Liver (tissue), 9 donors: Measurements from ENCODE around the gene STXBP6. TPM values are rescaled to one million over a fixed set of nuclear protein-coding genes. Genes with fewer than 3 reads are reported as not detected.

Source experiments
- DNase-seq: peaks from one replicate; pipeline ENCODE4 v3.0.0-alpha.2; 2017; ENCODE audit warnings: low spot score
- H3K27ac ChIP-seq, 2 donors: one replicate each; pipeline ENCODE4 v1.7.0; 2013; ENCODE audit warnings: inconsistent platforms in 2 of 2, low read length in 2 of 2, control low read depth in 1 of 2, low read depth in 1 of 2, mild to moderate bottlenecking in 1 of 2
- H3K27me3 ChIP-seq, 4 donors: one replicate each; pipeline versions ENCODE4 v1.6.1 to v1.7.0; 2013; ENCODE audit warnings: low read length in 3 of 4, inconsistent platforms in 1 of 4, mild to moderate bottlenecking in 1 of 4, moderate library complexity in 1 of 4; ENCODE audit not compliant: control insufficient read depth in 4 of 4, insufficient read depth in 4 of 4
- H3K36me3 ChIP-seq, 4 donors: one replicate each; pipeline versions ENCODE4 v1.6.1 to v1.7.0; 2013; ENCODE audit warnings: low read length in 3 of 4, mild to moderate bottlenecking in 3 of 4, low read depth in 1 of 4, moderate library complexity in 1 of 4; ENCODE audit not compliant: control insufficient read depth in 4 of 4, insufficient read depth in 3 of 4
- H3K4me1 ChIP-seq, 4 donors: one replicate each; pipeline versions ENCODE4 v1.6.1 to v1.7.0; 2013; ENCODE audit warnings: low read length in 3 of 4, mild to moderate bottlenecking in 3 of 4, moderate library complexity in 1 of 4; ENCODE audit not compliant: control insufficient read depth in 4 of 4, insufficient read depth in 4 of 4
- H3K4me3 ChIP-seq, 3 donors: one replicate each; pipeline versions ENCODE4 v1.6.1 to v1.7.0; 2013; ENCODE audit warnings: low read length in 3 of 3, control low read depth in 1 of 3, low read depth in 1 of 3, mild to moderate bottlenecking in 1 of 3
- H3K9ac ChIP-seq, 2 donors: one replicate each; pipeline ENCODE4 v1.7.0; 2013; ENCODE audit warnings: low read length in 2 of 2, mild to moderate bottlenecking in 2 of 2, moderate library complexity in 2 of 2, control low read depth in 1 of 2, low read depth in 1 of 2
- H3K9me3 ChIP-seq, 4 donors: one replicate each; pipeline versions ENCODE4 v1.6.1 to v1.7.0; 2013; ENCODE audit warnings: low read length in 3 of 4; ENCODE audit not compliant: control insufficient read depth in 4 of 4
- ATF3 ChIP-seq: IDR thresholded peaks from 2 replicates; pipeline ENCODE4 v1.6.1; 2016; ENCODE audit warnings: antibody characterized with exemption
- EGR1 ChIP-seq, 2 donors: IDR thresholded peaks; 2 replicates each; pipeline ENCODE4 v1.6.1; 2016 to 2018; ENCODE audit warnings: antibody characterized with exemption in 2 of 2, low read depth in 2 of 2
- FOXA1 ChIP-seq: IDR thresholded peaks from 2 replicates; pipeline ENCODE4 v1.6.1; 2016; ENCODE audit warnings: antibody characterized with exemption
- GABPA ChIP-seq, 2 donors: IDR thresholded peaks in 1 of 2; conservative IDR thresholded peaks in 1 of 2; 2 replicates each; pipeline ENCODE4 v1.6.1; 2016; ENCODE audit warnings: antibody characterized with exemption in 2 of 2, mild to moderate bottlenecking in 1 of 2, moderate library complexity in 1 of 2
- HNF4A ChIP-seq, 2 donors: conservative IDR thresholded peaks; 2 replicates each; pipeline ENCODE4 v1.6.1; 2016; ENCODE audit warnings: antibody characterized with exemption in 2 of 2, mild to moderate bottlenecking in 2 of 2
- HNF4G ChIP-seq: IDR thresholded peaks from 2 replicates; pipeline ENCODE4 v1.6.1; 2016; ENCODE audit warnings: antibody characterized with exemption
- JUND ChIP-seq, 2 donors: IDR thresholded peaks; 2 replicates each; pipeline ENCODE4 v1.6.1; 2016; ENCODE audit warnings: antibody characterized with exemption in 2 of 2
- MAX ChIP-seq: IDR thresholded peaks from 2 replicates; pipeline ENCODE4 v1.6.1; 2016; ENCODE audit warnings: antibody characterized with exemption
- NR2F2 ChIP-seq: IDR thresholded peaks from 2 replicates; pipeline ENCODE4 v1.6.1; 2016; ENCODE audit warnings: antibody characterized with exemption
- RAD21 ChIP-seq, 2 donors: IDR thresholded peaks; 2 replicates each; pipeline ENCODE4 v1.6.1; 2016; ENCODE audit warnings: antibody characterized with exemption in 2 of 2, mild to moderate bottlenecking in 2 of 2
- REST ChIP-seq: IDR thresholded peaks from 2 replicates; pipeline ENCODE4 v1.6.1; 2016; ENCODE audit warnings: antibody characterized with exemption, mild to moderate bottlenecking
- RXRA ChIP-seq, 2 donors: IDR thresholded peaks; 2 replicates each; pipeline ENCODE4 v1.6.1; 2017 to 2018; ENCODE audit warnings: antibody characterized with exemption in 2 of 2, mild to moderate bottlenecking in 1 of 2
- SP1 ChIP-seq: IDR thresholded peaks from 2 replicates; pipeline ENCODE4 v1.6.1; 2018; ENCODE audit warnings: antibody characterized with exemption, mild to moderate bottlenecking
- TAF1 ChIP-seq: conservative IDR thresholded peaks from 2 replicates; pipeline ENCODE4 v1.6.1; 2016; ENCODE audit warnings: antibody characterized with exemption, mild to moderate bottlenecking
- YY1 ChIP-seq: IDR thresholded peaks from 2 replicates; pipeline ENCODE4 v1.6.1; 2016; ENCODE audit warnings: antibody characterized with exemption, mild to moderate bottlenecking
- ZBTB33 ChIP-seq: IDR thresholded peaks from 2 replicates; pipeline ENCODE4 v1.6.1; 2016; ENCODE audit warnings: antibody characterized with exemption
- WGBS: extraction: QIAGEN DNeasy Blood & Tissue Kit; methylation state at CpG from one replicate; pipeline ENCODE4 v1.1.7; 2013; 5-methylcytosine and 5-hydroxymethylcytosine counted together
- polyA plus RNA-seq, 2 donors: library from polyadenylated mRNA; stranded (reverse) in 1 of 2; unstranded in 1 of 2; fragments of 200-250 nt in 1 of 2; fragments of >200 nt in 1 of 2; fragmentation: Nextera tagmentation in 1 of 2; extraction: Ambion mirVana in 1 of 2; gene quantifications; one replicate each; pipeline versions ENCODE4 v1.2.1 to v1.2.3, GENCODE V29; 2013 to 2015
- total RNA-seq, 2 donors: library from RNA; depleted of rRNA; stranded (reverse); fragments of >200 nt; gene quantifications; one replicate each; pipeline ENCODE4 v1.2.3, GENCODE V29; 2014
- donor health status: healthy.
- donor health status: healthy.
- donor health status: healthy.
- donor health status: healthy.
- donor health status: healthy.

The STXBP6 gene
- total and polyA plus RNA-seq, 4 donors, result 1.4 to 3.8 (median 1.8) TPM

- H3K27ac ChIP-seq, result no peak overlapping the region
- no peak overlapping the region for H3K4me3 ChIP-seq
- no peaks in the 10 kb centered on the region for H3K9me3 ChIP-seq
- no peak overlapping the region for H3K9ac ChIP-seq
- no peak for DNase-seq
- no peaks in the 10 kb centered on the region for H3K36me3 ChIP-seq
- TF ChIP-seq NR2F2, result peak; percentile 73
- TF ChIP-seq RXRA (IDR thresholded peaks at IDR 0.05), result peak; percentile 31 to 32
- no peak for TF ChIP-seq YY1
- no peak for TF ChIP-seq REST
- TF ChIP-seq TAF1, result no peak
- peak; percentile 38 to 58 for TF ChIP-seq HNF4A (conservative IDR thresholded peaks at IDR 0.05)
- TF ChIP-seq FOXA1, result no peak
- no peak for TF ChIP-seq GABPA (IDR thresholded peaks at IDR 0.05 in 1 of 2, conservative IDR thresholded peaks at IDR 0.05 in 1 of 2)
- TF ChIP-seq SP1, result peak; percentile 25
- TF ChIP-seq JUND (IDR thresholded peaks at IDR 0.05), result no peak
- 15% methylated on average over 1 of the region's 1 CpG for WGBS
- H3K4me1 ChIP-seq, result peaks cover 0 to 8% (median 1%) of the 10 kb centered on the region in 4 donors
- no peaks in the 10 kb centered on the region for H3K27me3 ChIP-seq
Measured at GRCh38 chr14:24959791-24960331, 90.1 kb downstream of the STXBP6 start.

- H3K36me3 ChIP-seq, result no peaks in the 10 kb centered on the region
- 70% methylated on average over 1 of the region's 1 CpG for WGBS
- no peaks in the 10 kb centered on the region for H3K9me3 ChIP-seq
- no peak overlapping the region for H3K4me3 ChIP-seq
- no peak overlapping the region for H3K27ac ChIP-seq
- DNase-seq, result no peak
- TF ChIP-seq SP1 (no peak), JUND (IDR thresholded peaks at IDR 0.05) (no peak), HNF4G (no peak), REST (no peak), TAF1 (no peak), ATF3 (no peak), RXRA (IDR thresholded peaks at IDR 0.05) (no peak), HNF4A (conservative IDR thresholded peaks at IDR 0.05) (no peak), ZBTB33 (no peak), GABPA (IDR thresholded peaks at IDR 0.05 in 1 of 2, conservative IDR thresholded peaks at IDR 0.05 in 1 of 2) (no peak), MAX (no peak), EGR1 (IDR thresholded peaks at IDR 0.05; ENCODE audit: low read depth in 2 of 2) (no peak), RAD21 (IDR thresholded peaks at IDR 0.05) (no peak)
- H3K9ac ChIP-seq, result no peak overlapping the region
- H3K27me3 ChIP-seq, result no peaks in the 10 kb centered on the region
- H3K4me1 ChIP-seq, result peaks cover 0 to 8% (median 1%) of the 10 kb centered on the region in 4 donors
Measured at GRCh38 chr14:24958271-24958670, 91.7 kb downstream of the STXBP6 start.
